IMR-90 (cell line): Measurements from ENCODE around the gene KLHL20. TPM values are rescaled to one million over a fixed set of nuclear protein-coding genes. Genes with fewer than 3 reads are reported as not detected.

Experiments
- ATAC-seq: fragments of 200-7000 bp; cut with Tn5 transposase; 2 replicates; pipeline ENCODE4 v1.9.1; 2020; ENCODE audit warnings: low read depth, mild to moderate bottlenecking, moderate library complexity
- BruUV-seq: library from RNA; stranded (reverse); fragments of 400-500 nt; replicated peaks from 2 replicates; lab custom pipeline; 2021; lab: Mats Ljungman, UMichigan
- CTCF ChIA-PET: fragments of 300-600 bp; formaldehyde crosslinking; extraction: SDS; loops from one replicate; lab custom pipeline; 2021; ENCODE audit warnings: antibody characterized with exemption; lab: Yijun Ruan, JAX
- POLR2A ChIA-PET: fragments of 300-600 bp; sonication (Branson Sonifier 250); formaldehyde crosslinking; loops from one replicate; lab custom pipeline; 2022; ENCODE audit warnings: antibody characterized with exemption; ENCODE audit not compliant: unreplicated experiment; lab: Charles Lee
- DNase-seq: peaks from one replicate; pipeline ENCODE4 v3.0.0; 2013
- H2AFZ ChIP-seq: replicated peaks from 2 replicates; pipeline ENCODE3; 2013; ENCODE audit warnings: low read length, mild to moderate bottlenecking; ENCODE audit not compliant: poor library complexity
- H2AK5ac ChIP-seq: 2 replicates; pipeline ENCODE4 v1.6.1; 2013; ENCODE audit warnings: low read depth, low read length, inconsistent platforms
- H2AK9ac ChIP-seq: replicated peaks from 2 replicates; pipeline ENCODE3; 2013; ENCODE audit warnings: mild to moderate bottlenecking, low read depth, low read length, moderate library complexity; ENCODE audit not compliant: poor library complexity
- H2BK120ac ChIP-seq: 2 replicates; pipeline ENCODE4 v1.6.1; 2013; ENCODE audit warnings: low read depth, low read length, inconsistent platforms
- H2BK15ac ChIP-seq: 3 replicates; pipeline ENCODE4 v1.6.1; 2013; ENCODE audit warnings: low read depth, low read length, inconsistent platforms
- H2BK20ac ChIP-seq: 2 replicates; pipeline ENCODE4 v1.6.1; 2013; ENCODE audit warnings: low read depth, mild to moderate bottlenecking, inconsistent platforms, low read length, moderate library complexity
- H2BK5ac ChIP-seq: 2 replicates; pipeline ENCODE4 v1.6.1; 2013; ENCODE audit warnings: mild to moderate bottlenecking, low read depth, low read length, inconsistent platforms; ENCODE audit not compliant: poor library complexity, severe bottlenecking
- H3K14ac ChIP-seq: replicated peaks from 2 replicates; pipeline ENCODE4 v1.6.1; 2013; ENCODE audit warnings: low read depth, low read length, inconsistent platforms
- H3K18ac ChIP-seq: 2 replicates; pipeline ENCODE4 v1.6.1; 2013; ENCODE audit warnings: low read depth, low read length, control low read depth
- H3K23ac ChIP-seq: 2 replicates; pipeline ENCODE4 v1.6.1; 2013; ENCODE audit warnings: low read depth, low read length, inconsistent platforms
- H3K27ac ChIP-seq: 2 replicates; pipeline ENCODE4 v1.5.1; 2013; ENCODE audit warnings: mild to moderate bottlenecking, control low read depth, low read length; ENCODE audit not compliant: insufficient read depth
- H3K27me3 ChIP-seq: 2 replicates; pipeline ENCODE4 v1.6.1; 2013; ENCODE audit warnings: low read length; ENCODE audit not compliant: control insufficient read depth, insufficient read depth
- H3K36me3 ChIP-seq: 2 replicates; pipeline ENCODE4 v1.6.1; 2013; ENCODE audit warnings: low read length, mixed read lengths; ENCODE audit not compliant: control insufficient read depth, insufficient read depth
- H3K4ac ChIP-seq: 2 replicates; pipeline ENCODE4 v1.6.1; 2013; ENCODE audit warnings: low read depth, low read length, inconsistent platforms
- H3K4me1 ChIP-seq: 2 replicates; pipeline ENCODE4 v1.6.1; 2013; ENCODE audit warnings: low read length, mixed read lengths; ENCODE audit not compliant: control insufficient read depth, insufficient read depth
- H3K4me2 ChIP-seq: 2 replicates; pipeline ENCODE4 v1.6.1; 2013; ENCODE audit warnings: low read depth, mild to moderate bottlenecking, control low read depth, low read length, moderate library complexity
- H3K4me3 ChIP-seq: 2 replicates; pipeline ENCODE4 v1.5.1; 2013; ENCODE audit warnings: low read depth, mild to moderate bottlenecking, control low read depth, low read length, moderate library complexity; ENCODE audit not compliant: insufficient read depth
- H3K56ac ChIP-seq: 2 replicates; pipeline ENCODE4 v1.6.1; 2013; ENCODE audit warnings: low read length, inconsistent platforms; ENCODE audit not compliant: insufficient read depth; ENCODE audit errors: extremely low read depth
- H3K79me1 ChIP-seq, 2 experiments: 2 replicates each; pipeline ENCODE4 v1.6.1; 2013; ENCODE audit warnings: low read length in 2 of 2, inconsistent platforms in 1 of 2, low read depth in 1 of 2
- H3K9ac ChIP-seq: 2 replicates; pipeline ENCODE4 v1.6.1; 2013; ENCODE audit warnings: low read depth, low read length, control low read depth
- H3K9me1 ChIP-seq: 2 replicates; pipeline ENCODE4 v1.6.1; 2013; ENCODE audit warnings: low read length, inconsistent platforms; ENCODE audit not compliant: insufficient read depth
- H3K9me3 ChIP-seq: 2 replicates; pipeline ENCODE4 v1.6.1; 2013; ENCODE audit warnings: low read length; ENCODE audit not compliant: control insufficient read depth, insufficient read depth
- H4K20me1 ChIP-seq: 2 replicates; pipeline ENCODE4 v1.6.1; 2013; ENCODE audit warnings: low read length, inconsistent platforms; ENCODE audit not compliant: insufficient read depth
- H4K5ac ChIP-seq: 2 replicates; pipeline ENCODE4 v1.6.1; 2013; ENCODE audit warnings: mild to moderate bottlenecking, low read depth, low read length, control low read depth
- H4K8ac ChIP-seq, 2 experiments: 2 replicates each; pipeline ENCODE4 v1.6.1; 2013; ENCODE audit warnings: low read depth in 2 of 2, low read length in 2 of 2, control low read depth in 1 of 2, inconsistent platforms in 1 of 2
- H4K91ac ChIP-seq: 2 replicates; pipeline ENCODE4 v1.6.1; 2013; ENCODE audit warnings: low read depth, low read length, inconsistent platforms; ENCODE audit not compliant: insufficient read depth
- CHD1 ChIP-seq: IDR thresholded peaks from 2 replicates; pipeline ENCODE4 v1.6.1; 2012; ENCODE audit warnings: low read depth, low read length, improper control_type of control experiment
- CTCF ChIP-seq: conservative IDR thresholded peaks from 2 replicates; pipeline ENCODE4 v1.5.1; 2012; ENCODE audit warnings: mild to moderate bottlenecking, low read depth, low read length, improper control_type of control experiment
- MXI1 ChIP-seq: IDR thresholded peaks from 2 replicates; pipeline ENCODE4 v1.6.1; 2012; ENCODE audit warnings: low read depth, mild to moderate bottlenecking, low read length, moderate library complexity, borderline replicate concordance
- POLR2A ChIP-seq: IDR thresholded peaks from 2 replicates; pipeline ENCODE4 v1.6.1; 2012; ENCODE audit warnings: mild to moderate bottlenecking, low read depth, low read length
- RFX5 ChIP-seq: IDR thresholded peaks from 2 replicates; pipeline ENCODE4 v1.8.0; 2012; ENCODE audit warnings: low read depth, mild to moderate bottlenecking, low read length, moderate library complexity
- WGBS, 2 experiments: methylation state at CpG; one replicate each; pipeline versions ENCODE4 v1.1.5 to v1.1.7; 2013; ENCODE audit warnings: missing lambda C conversion rate in 2 of 2; ENCODE audit not compliant: insufficient read length in 1 of 2; ENCODE audit errors: extremely low coverage in 2 of 2; 5-methylcytosine and 5-hydroxymethylcytosine counted together
- dilution Hi-C: fragments of 300-500 bp; cut with HindIII; formaldehyde crosslinking; loops from one replicate; pipeline ENCODE4 v1.14.3; 2018; ENCODE audit warnings: low sequenced_read_pairs; ENCODE audit not compliant: unreplicated experiment
- in situ Hi-C: fragments of 300-500 bp; cut with MboI; formaldehyde crosslinking; loops from 3 replicates; pipeline ENCODE4 v1.14.3; 2019; ENCODE audit warnings: low sequenced_read_pairs, inconsistent platforms, mixed read lengths
- intact Hi-C: fragments of 100-400 bp; cut with micrococcal nuclease; formaldehyde crosslinking; loops from 2 replicates; pipeline ENCODE4 v1.10.0; 2022
- polyA plus RNA-seq, 3 experiments: library from polyadenylated mRNA; depleted of rRNA; stranded (reverse); fragments of >200 nt; gene quantifications; 2 replicates each; pipeline ENCODE4 v1.2.3, GENCODE V29; 2012; ENCODE audit warnings: low replicate concordance in 1 of 3
- total RNA-seq: library from RNA; depleted of rRNA; stranded (reverse); fragments of >200 nt; gene quantifications from 2 replicates; pipeline ENCODE4 v1.2.3, GENCODE V29; 2012
- TF ChIP-seq, protein P1 (sequence below): fragments of 150-350 bp; IDR thresholded peaks from 2 replicates; pipeline ENCODE4 v1.6.1; 2016; ENCODE audit warnings: low read depth, mild to moderate bottlenecking, low read length, moderate library complexity, borderline replicate concordance

KLHL20 gene
- total and polyA plus RNA-seq, 2 of the 4 experiments (the other 2 are of a cell fraction) = 13.5 to 23.3 TPM

GRCh38 chr1:173827611-173828010, 112.8 kb downstream of the KLHL20 start:
- TF ChIP-seq CHD1 (no peak), RFX5 (no peak), CTCF (no peak), POLR2A (no peak), MXI1 (no peak)
- TF ChIP-seq, protein P1, sequence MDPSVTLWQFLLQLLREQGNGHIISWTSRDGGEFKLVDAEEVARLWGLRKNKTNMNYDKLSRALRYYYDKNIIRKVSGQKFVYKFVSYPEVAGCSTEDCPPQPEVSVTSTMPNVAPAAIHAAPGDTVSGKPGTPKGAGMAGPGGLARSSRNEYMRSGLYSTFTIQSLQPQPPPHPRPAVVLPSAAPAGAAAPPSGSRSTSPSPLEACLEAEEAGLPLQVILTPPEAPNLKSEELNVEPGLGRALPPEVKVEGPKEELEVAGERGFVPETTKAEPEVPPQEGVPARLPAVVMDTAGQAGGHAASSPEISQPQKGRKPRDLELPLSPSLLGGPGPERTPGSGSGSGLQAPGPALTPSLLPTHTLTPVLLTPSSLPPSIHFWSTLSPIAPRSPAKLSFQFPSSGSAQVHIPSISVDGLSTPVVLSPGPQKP = no peak
- H2AK9ac ChIP-seq = no peak overlapping the region
- intact Hi-C loops = no loop called here
- H3K23ac ChIP-seq = no peak overlapping the region
- H3K18ac ChIP-seq = no peak overlapping the region
- ATAC-seq (no peak), DNase-seq (no peak)
- no TSS peak for BruUV-seq
- no peak overlapping the region for H3K9ac ChIP-seq
- H3K79me1 ChIP-seq = peaks cover 6 to 26% of the 10 kb centered on the region in 2 experiments; a peak in 3 of 4 replicates
- H2BK120ac ChIP-seq = no peak overlapping the region
- dilution Hi-C loops = no loop called here
- no peak overlapping the region for H3K4ac ChIP-seq
- no peak overlapping the region for H2AK5ac ChIP-seq
- H4K91ac ChIP-seq = no peak overlapping the region
- no peak overlapping the region for H3K27ac ChIP-seq
- no peak overlapping the region for H3K56ac ChIP-seq
- no peak overlapping the region for H2BK5ac ChIP-seq
- H4K5ac ChIP-seq = no peak overlapping the region
- H3K9me1 ChIP-seq = no peaks in the 10 kb centered on the region
- H2BK20ac ChIP-seq = no peak overlapping the region
- WGBS, 2 experiments = 90% methylated on average over 2 of the region's 2 CpGs; no CpG with 5 or more reads in 1 of the 2 experiments
- no peak overlapping the region for H2AFZ ChIP-seq
- H4K8ac ChIP-seq = no peak overlapping the region
- ChIA-PET CTCF (no interaction called here), POLR2A (no interaction called here)
- no peaks in the 10 kb centered on the region for H4K20me1 ChIP-seq
- peaks cover 7% of the 10 kb centered on the region for H3K36me3 ChIP-seq
- H3K14ac ChIP-seq = no peak overlapping the region
- no peaks in the 10 kb centered on the region for H3K9me3 ChIP-seq
- in situ Hi-C loops = loop anchor here (10.0 kb wide), 2 partner anchors 393 to 1083 kb away; no protein-coding TSS in a partner anchor
- H3K4me1 ChIP-seq = peaks cover 2% of the 10 kb centered on the region; the same call in 1 of the 2 replicates
- no peaks in the 10 kb centered on the region for H3K27me3 ChIP-seq
- H2BK15ac ChIP-seq = no peak overlapping the region
- no peak overlapping the region for H3K4me2 ChIP-seq
- H3K4me3 ChIP-seq = no peak overlapping the region
